ENCODE measurements around the gene EPHA2. TPM values are rescaled to one million over a fixed set of nuclear protein-coding genes. Genes with fewer than 3 reads are reported as not detected.
A peak's percentile ranks its signal among the peaks of the same experiment; 100 is the strongest.

The EPHA2 gene
- total and polyA plus RNA-seq, 4 donors = 2.9 to 11.1 (median 6.8) TPM

GRCh38 chr1:16177306-16177705 is 21.4 kb upstream of the EPHA2 start:
- WGBS = 95% methylated on average over 4 of the region's 4 CpGs
- TF ChIP-seq FOXA2 (IDR thresholded peaks at IDR 0.05) = no peak
- TF ChIP-seq EGR1 (IDR thresholded peaks at IDR 0.05; ENCODE audit: low read depth in 2 of 2) = no peak
- TF ChIP-seq SP1 (IDR thresholded peaks at IDR 0.05) = no peak
- TF ChIP-seq, protein P1, sequence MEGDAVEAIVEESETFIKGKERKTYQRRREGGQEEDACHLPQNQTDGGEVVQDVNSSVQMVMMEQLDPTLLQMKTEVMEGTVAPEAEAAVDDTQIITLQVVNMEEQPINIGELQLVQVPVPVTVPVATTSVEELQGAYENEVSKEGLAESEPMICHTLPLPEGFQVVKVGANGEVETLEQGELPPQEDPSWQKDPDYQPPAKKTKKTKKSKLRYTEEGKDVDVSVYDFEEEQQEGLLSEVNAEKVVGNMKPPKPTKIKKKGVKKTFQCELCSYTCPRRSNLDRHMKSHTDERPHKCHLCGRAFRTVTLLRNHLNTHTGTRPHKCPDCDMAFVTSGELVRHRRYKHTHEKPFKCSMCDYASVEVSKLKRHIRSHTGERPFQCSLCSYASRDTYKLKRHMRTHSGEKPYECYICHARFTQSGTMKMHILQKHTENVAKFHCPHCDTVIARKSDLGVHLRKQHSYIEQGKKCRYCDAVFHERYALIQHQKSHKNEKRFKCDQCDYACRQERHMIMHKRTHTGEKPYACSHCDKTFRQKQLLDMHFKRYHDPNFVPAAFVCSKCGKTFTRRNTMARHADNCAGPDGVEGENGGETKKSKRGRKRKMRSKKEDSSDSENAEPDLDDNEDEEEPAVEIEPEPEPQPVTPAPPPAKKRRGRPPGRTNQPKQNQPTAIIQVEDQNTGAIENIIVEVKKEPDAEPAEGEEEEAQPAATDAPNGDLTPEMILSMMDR (IDR thresholded peaks at IDR 0.05; ENCODE audit: low read depth, low read length, missing input control) = no peak
- no peak for TF ChIP-seq RAD21 (IDR thresholded peaks at IDR 0.05)
- TF ChIP-seq, protein P2, sequence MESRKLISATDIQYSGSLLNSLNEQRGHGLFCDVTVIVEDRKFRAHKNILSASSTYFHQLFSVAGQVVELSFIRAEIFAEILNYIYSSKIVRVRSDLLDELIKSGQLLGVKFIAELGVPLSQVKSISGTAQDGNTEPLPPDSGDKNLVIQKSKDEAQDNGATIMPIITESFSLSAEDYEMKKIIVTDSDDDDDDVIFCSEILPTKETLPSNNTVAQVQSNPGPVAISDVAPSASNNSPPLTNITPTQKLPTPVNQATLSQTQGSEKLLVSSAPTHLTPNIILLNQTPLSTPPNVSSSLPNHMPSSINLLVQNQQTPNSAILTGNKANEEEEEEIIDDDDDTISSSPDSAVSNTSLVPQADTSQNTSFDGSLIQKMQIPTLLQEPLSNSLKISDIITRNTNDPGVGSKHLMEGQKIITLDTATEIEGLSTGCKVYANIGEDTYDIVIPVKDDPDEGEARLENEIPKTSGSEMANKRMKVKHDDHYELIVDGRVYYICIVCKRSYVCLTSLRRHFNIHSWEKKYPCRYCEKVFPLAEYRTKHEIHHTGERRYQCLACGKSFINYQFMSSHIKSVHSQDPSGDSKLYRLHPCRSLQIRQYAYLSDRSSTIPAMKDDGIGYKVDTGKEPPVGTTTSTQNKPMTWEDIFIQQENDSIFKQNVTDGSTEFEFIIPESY (IDR thresholded peaks at IDR 0.05) = no peak
- H3K9me3 ChIP-seq (ENCODE audit: control insufficient read depth in 4 of 4, low read length in 3 of 4) = no peaks in the 10 kb centered on the region
- peaks cover 17 to 74% (median 50%) of the 10 kb centered on the region in 4 donors for H3K4me1 ChIP-seq (ENCODE audit: control insufficient read depth in 4 of 4, insufficient read depth in 4 of 4, low read length in 3 of 4)
- no peak overlapping the region for H3K9ac ChIP-seq (ENCODE audit: low read depth in 1 of 2, low read length in 2 of 2)
- DNase-seq (ENCODE audit: low spot score) = no peak
- H3K4me3 ChIP-seq (ENCODE audit: low read depth in 1 of 3, low read length in 3 of 3) = no peak overlapping the region
- no peaks in the 10 kb centered on the region for H3K36me3 ChIP-seq (ENCODE audit: control insufficient read depth in 4 of 4, insufficient read depth in 3 of 4, low read depth in 1 of 4, low read length in 3 of 4)
- peak overlapping the region; percentile 86 to 95 for H3K27ac ChIP-seq (ENCODE audit: low read depth in 1 of 2, low read length in 2 of 2)
- no peaks in the 10 kb centered on the region for H3K27me3 ChIP-seq (ENCODE audit: control insufficient read depth in 4 of 4, insufficient read depth in 4 of 4, low read length in 3 of 4)

DNA sequence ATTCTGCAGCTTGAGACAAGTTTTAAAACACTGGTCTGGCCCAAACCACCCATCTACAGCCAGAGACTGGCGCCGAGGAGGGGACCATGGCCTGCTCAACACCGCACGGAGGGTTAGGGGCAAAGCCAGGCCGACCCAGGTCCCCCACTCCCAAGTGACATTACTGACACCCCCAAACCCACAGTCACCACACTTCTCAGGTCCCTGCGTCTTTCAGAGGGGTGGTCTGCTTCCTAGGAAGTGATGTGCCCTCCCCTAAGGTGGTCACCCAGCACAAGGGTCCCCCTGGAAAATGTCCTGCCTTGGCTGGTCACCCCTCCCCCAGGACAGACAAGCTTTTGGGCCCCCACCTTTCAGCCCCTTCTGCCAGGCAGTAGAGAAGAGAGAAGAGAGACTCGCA is 20.8 kb upstream of the EPHA2 start:
- 78% methylated on average over 7 of the region's 7 CpGs for WGBS
- Histone ChIP-seq H3K4me3 (ENCODE audit: low read depth in 1 of 3, low read length in 3 of 3) (no peak overlapping the region), H3K9ac (ENCODE audit: low read depth in 1 of 2, low read length in 2 of 2) (peak overlapping the region; percentile 43 to 72), H3K36me3 (ENCODE audit: control insufficient read depth in 4 of 4, insufficient read depth in 3 of 4, low read depth in 1 of 4, low read length in 3 of 4) (no peaks in the 10 kb centered on the region), H3K27me3 (ENCODE audit: control insufficient read depth in 4 of 4, insufficient read depth in 4 of 4, low read length in 3 of 4) (no peaks in the 10 kb centered on the region), H3K4me1 (ENCODE audit: control insufficient read depth in 4 of 4, insufficient read depth in 4 of 4, low read length in 3 of 4) (peaks cover 16 to 68% (median 47%) of the 10 kb centered on the region in 4 donors), H3K9me3 (ENCODE audit: control insufficient read depth in 4 of 4, low read length in 3 of 4) (no peaks in the 10 kb centered on the region), H3K27ac (ENCODE audit: low read depth in 1 of 2, low read length in 2 of 2) (peak overlapping the region; percentile 86 to 95)
- DNase-seq (ENCODE audit: low spot score) = no peak
- TF ChIP-seq EGR1 (IDR thresholded peaks at IDR 0.05; ENCODE audit: low read depth in 2 of 2) = no peak
- no peak for TF ChIP-seq HNF4G (IDR thresholded peaks at IDR 0.05)
- TF ChIP-seq TAF1 (conservative IDR thresholded peaks at IDR 0.05) = no peak

DNA sequence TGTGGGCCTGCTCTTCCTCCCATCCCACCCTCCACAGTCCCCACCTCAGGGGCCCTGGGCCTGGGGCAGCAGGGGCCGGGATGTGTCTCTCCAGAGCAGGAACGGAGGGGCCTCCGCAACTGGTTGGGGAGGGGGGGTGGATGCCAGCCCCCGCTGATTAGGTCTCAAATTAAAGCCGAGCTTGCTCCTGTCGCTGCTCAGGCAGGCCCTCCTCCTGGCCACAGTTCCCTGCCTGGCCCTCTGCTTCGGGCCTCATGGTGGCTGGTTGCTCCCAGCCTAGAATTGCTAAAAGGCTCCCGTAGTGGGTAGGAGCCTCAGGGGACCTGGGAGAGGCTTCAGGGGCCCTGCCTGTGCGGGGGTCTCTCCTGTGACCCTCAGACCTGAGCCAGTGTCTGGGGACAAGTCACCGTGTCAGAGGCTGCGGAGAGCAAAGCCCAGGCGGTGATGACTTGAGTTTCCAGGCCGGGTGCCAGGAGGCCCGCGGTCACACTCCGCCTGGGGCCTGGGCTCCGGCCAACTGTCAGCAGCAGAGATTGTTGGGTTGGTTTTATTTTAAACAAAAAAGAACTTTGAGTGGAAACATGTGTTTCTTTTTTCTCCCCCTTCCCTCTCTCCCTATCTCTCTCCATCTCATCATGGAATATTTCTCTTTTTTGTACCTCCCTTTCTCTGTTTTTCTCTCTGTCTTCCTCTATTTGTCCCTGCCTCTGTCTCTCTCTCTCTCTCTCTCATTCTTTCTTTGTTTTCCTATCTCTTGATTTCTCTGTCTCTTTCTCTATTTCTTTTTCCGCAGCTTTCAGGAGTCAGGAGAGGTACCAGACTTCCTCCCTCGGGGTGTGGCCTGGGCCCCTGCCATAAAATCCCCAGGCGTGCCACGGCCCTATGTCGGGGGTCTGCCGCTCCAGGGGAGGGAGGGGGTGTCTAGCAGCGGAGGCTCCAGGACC is 20.0 kb upstream of the EPHA2 start:
- DNase-seq (ENCODE audit: low spot score) = peak; percentile 74
- H3K36me3 ChIP-seq (ENCODE audit: control insufficient read depth in 4 of 4, insufficient read depth in 3 of 4, low read depth in 1 of 4, low read length in 3 of 4) = no peaks in the 10 kb centered on the region
- H3K9me3 ChIP-seq (ENCODE audit: control insufficient read depth in 4 of 4, low read length in 3 of 4) = no peaks in the 10 kb centered on the region
- H3K27ac ChIP-seq (ENCODE audit: low read depth in 1 of 2, low read length in 2 of 2) = peak overlapping the region; percentile 86 to 95
- WGBS = 17% methylated on average over 24 of the region's 24 CpGs
- H3K9ac ChIP-seq (ENCODE audit: low read depth in 1 of 2, low read length in 2 of 2) = peak overlapping the region; percentile 43 to 72
- peaks cover 16 to 62% (median 44%) of the 10 kb centered on the region in 4 donors for H3K4me1 ChIP-seq (ENCODE audit: control insufficient read depth in 4 of 4, insufficient read depth in 4 of 4, low read length in 3 of 4)
- no peak overlapping the region for H3K4me3 ChIP-seq (ENCODE audit: low read depth in 1 of 3, low read length in 3 of 3)
- no peaks in the 10 kb centered on the region for H3K27me3 ChIP-seq (ENCODE audit: control insufficient read depth in 4 of 4, insufficient read depth in 4 of 4, low read length in 3 of 4)
- TF ChIP-seq SP1 (IDR thresholded peaks at IDR 0.05) (peak; percentile 69), FOXA2 (IDR thresholded peaks at IDR 0.05) (no peak), EGR1 (IDR thresholded peaks at IDR 0.05; ENCODE audit: low read depth in 2 of 2) (peak in 1 of 2 donors; percentile 54), RXRA (IDR thresholded peaks at IDR 0.05) (peak; percentile 95 to 98), JUND (IDR thresholded peaks at IDR 0.05) (peak in 1 of 2 donors; percentile 61), RAD21 (IDR thresholded peaks at IDR 0.05) (peak; percentile 25 to 27), HNF4A (conservative IDR thresholded peaks at IDR 0.05) (peak; percentile 52 to 73)
- TF ChIP-seq, protein P1 (IDR thresholded peaks at IDR 0.05; ENCODE audit: low read depth, low read length, missing input control) = no peak
- TF ChIP-seq, protein P2 (IDR thresholded peaks at IDR 0.05) = no peak
- TF ChIP-seq, protein P3, sequence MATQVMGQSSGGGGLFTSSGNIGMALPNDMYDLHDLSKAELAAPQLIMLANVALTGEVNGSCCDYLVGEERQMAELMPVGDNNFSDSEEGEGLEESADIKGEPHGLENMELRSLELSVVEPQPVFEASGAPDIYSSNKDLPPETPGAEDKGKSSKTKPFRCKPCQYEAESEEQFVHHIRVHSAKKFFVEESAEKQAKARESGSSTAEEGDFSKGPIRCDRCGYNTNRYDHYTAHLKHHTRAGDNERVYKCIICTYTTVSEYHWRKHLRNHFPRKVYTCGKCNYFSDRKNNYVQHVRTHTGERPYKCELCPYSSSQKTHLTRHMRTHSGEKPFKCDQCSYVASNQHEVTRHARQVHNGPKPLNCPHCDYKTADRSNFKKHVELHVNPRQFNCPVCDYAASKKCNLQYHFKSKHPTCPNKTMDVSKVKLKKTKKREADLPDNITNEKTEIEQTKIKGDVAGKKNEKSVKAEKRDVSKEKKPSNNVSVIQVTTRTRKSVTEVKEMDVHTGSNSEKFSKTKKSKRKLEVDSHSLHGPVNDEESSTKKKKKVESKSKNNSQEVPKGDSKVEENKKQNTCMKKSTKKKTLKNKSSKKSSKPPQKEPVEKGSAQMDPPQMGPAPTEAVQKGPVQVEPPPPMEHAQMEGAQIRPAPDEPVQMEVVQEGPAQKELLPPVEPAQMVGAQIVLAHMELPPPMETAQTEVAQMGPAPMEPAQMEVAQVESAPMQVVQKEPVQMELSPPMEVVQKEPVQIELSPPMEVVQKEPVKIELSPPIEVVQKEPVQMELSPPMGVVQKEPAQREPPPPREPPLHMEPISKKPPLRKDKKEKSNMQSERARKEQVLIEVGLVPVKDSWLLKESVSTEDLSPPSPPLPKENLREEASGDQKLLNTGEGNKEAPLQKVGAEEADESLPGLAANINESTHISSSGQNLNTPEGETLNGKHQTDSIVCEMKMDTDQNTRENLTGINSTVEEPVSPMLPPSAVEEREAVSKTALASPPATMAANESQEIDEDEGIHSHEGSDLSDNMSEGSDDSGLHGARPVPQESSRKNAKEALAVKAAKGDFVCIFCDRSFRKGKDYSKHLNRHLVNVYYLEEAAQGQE (IDR thresholded peaks at IDR 0.05) = peak; percentile 36

Measured in liver (tissue), 9 donors.